HCT116 (cell line): ENCODE results near the gene LDLRAD4. TPM values are rescaled to one million over a fixed set of nuclear protein-coding genes. Genes with fewer than 3 reads are reported as not detected.

Experiments
- ATAC-seq: fragments of 200-7000 bp; cut with Tn5 transposase; 2 replicates; pipeline ENCODE4 v1.9.1; 2020; ENCODE audit warnings: mild to moderate bottlenecking, moderate library complexity
- BruUV-seq: library from RNA; stranded (reverse); fragments of 400-500 nt; replicated peaks from 2 replicates; lab custom pipeline; 2021; lab: Mats Ljungman, UMichigan
- CTCF ChIA-PET: fragments of 300-600 bp; sonication (Branson Sonifier 250); formaldehyde crosslinking; loops from one replicate; lab custom pipeline; 2021; ENCODE audit warnings: antibody characterized with exemption; lab: Charles Lee
- POLR2A ChIA-PET: fragments of 300-600, 350-600 bp; sonication (Branson Sonifier 250); formaldehyde crosslinking; loops from one replicate; lab custom pipeline; 2021; ENCODE audit warnings: antibody characterized with exemption; lab: Charles Lee
- RAD21 ChIA-PET, 2 experiments: fragments of 300-600 bp; sonication (Branson Sonifier 250); formaldehyde crosslinking; loops; one replicate each; lab custom pipeline; 2023; ENCODE audit warnings: low total read pairs in 2 of 2; ENCODE audit not compliant: uncharacterized antibody in 2 of 2, unreplicated experiment in 2 of 2, low non-redundant PET in 1 of 2; lab: Charles Lee
- DNase-seq: peaks from one replicate; pipeline ENCODE4 v3.0.0-alpha.2; 2010; ENCODE audit warnings: low read depth, low spot score
- H2AFZ ChIP-seq: fragments of 200-600 bp; shearing (Covaris generic), sonication (generic); 2 replicates; pipeline ENCODE4 v1.6.1; 2017; ENCODE audit warnings: low read depth, mixed run types, mixed read lengths, antibody characterized with exemption, low read length; ENCODE audit not compliant: poor library complexity, severe bottlenecking
- H3K27ac ChIP-seq: 2 replicates; pipeline ENCODE4 v1.5.1; 2012; ENCODE audit warnings: low read depth, low read length
- H3K27me3 ChIP-seq: fragments of 200-600 bp; sonication (generic); 2 replicates; pipeline ENCODE4 v1.6.1; 2016; ENCODE audit warnings: mixed run types, low read length, mixed read lengths; ENCODE audit not compliant: insufficient read depth
- H3K36me3 ChIP-seq, 2 experiments: fragments of 200-500 bp in 1 of 2; fragments of 200-600 bp in 1 of 2; sonication (Bioruptor generic) in 1 of 2; sonication (generic) in 1 of 2; 2 replicates each; pipeline versions ENCODE4 v1.5.1 to v1.6.1; 2014 to 2016; ENCODE audit warnings: low read length in 2 of 2, inconsistent platforms in 1 of 2, mixed read lengths in 1 of 2, mixed run types in 1 of 2; ENCODE audit not compliant: insufficient read depth in 2 of 2, control insufficient read depth in 1 of 2
- H3K4me1 ChIP-seq, 2 experiments: fragments of 200-600 bp in 1 of 2; sonication (generic) in 1 of 2; 2 replicates each; pipeline versions ENCODE4 v1.5.1 to v1.6.1; 2012 to 2017; ENCODE audit warnings: low read length in 2 of 2, inconsistent platforms in 1 of 2, mild to moderate bottlenecking in 1 of 2, mixed read lengths in 1 of 2, mixed run types in 1 of 2, moderate library complexity in 1 of 2; ENCODE audit not compliant: insufficient read depth in 2 of 2, control insufficient read depth in 1 of 2
- H3K4me2 ChIP-seq: fragments of 200-600 bp; sonication (generic); 2 replicates; pipeline ENCODE4 v1.6.1; 2017; ENCODE audit warnings: mixed run types, low read length, mixed read lengths
- H3K4me3 ChIP-seq, 2 experiments: fragments of 200-600 bp in 1 of 2; sonication (generic) in 1 of 2; replicated peaks in 1 of 2; 2 replicates each; pipeline ENCODE4 v1.5.1; 2011 to 2016; ENCODE audit warnings: low read length in 2 of 2, control low read depth in 1 of 2, low read depth in 1 of 2, mild to moderate bottlenecking in 1 of 2, mixed read lengths in 1 of 2, mixed run types in 1 of 2
- H3K79me2 ChIP-seq: fragments of 200-600 bp; sonication (generic); 2 replicates; pipeline ENCODE4 v1.6.1; 2017; ENCODE audit warnings: mild to moderate bottlenecking, mixed run types, low read length, moderate library complexity, mixed read lengths; ENCODE audit not compliant: insufficient read depth
- H3K9ac ChIP-seq: fragments of 200-600 bp; sonication (generic); 2 replicates; pipeline ENCODE4 v1.6.1; 2016; ENCODE audit warnings: low read length, mixed read lengths
- H3K9me2 ChIP-seq: fragments of 200-600 bp; sonication (generic), shearing (Covaris generic); 2 replicates; pipeline ENCODE4 v1.6.1; 2017; ENCODE audit warnings: mixed run types, mild to moderate bottlenecking, moderate library complexity; ENCODE audit not compliant: insufficient read depth
- H3K9me3 ChIP-seq, 2 experiments: fragments of 200-500 bp in 1 of 2; fragments of 200-600 bp in 1 of 2; sonication (Bioruptor generic) in 1 of 2; sonication (generic) in 1 of 2; 2 replicates each; pipeline ENCODE4 v1.6.1; 2014 to 2017; ENCODE audit warnings: low read length in 2 of 2, mixed read lengths in 2 of 2, inconsistent platforms in 1 of 2, low read depth in 1 of 2, mild to moderate bottlenecking in 1 of 2, mixed run types in 1 of 2, moderate library complexity in 1 of 2; ENCODE audit not compliant: control insufficient read depth in 1 of 2, insufficient read depth in 1 of 2
- H4K20me1 ChIP-seq: fragments of 200-600 bp; sonication (generic), shearing (Covaris generic); 2 replicates; pipeline ENCODE4 v1.6.1; 2017; ENCODE audit warnings: mixed run types, mild to moderate bottlenecking, moderate library complexity; ENCODE audit not compliant: insufficient read depth
- ELF1 ChIP-seq: IDR thresholded peaks from 2 replicates; pipeline ENCODE4 v1.6.1; 2012; ENCODE audit warnings: low read depth, borderline replicate concordance
- FOSL1 ChIP-seq: IDR thresholded peaks from 2 replicates; pipeline ENCODE4 v1.6.1; 2012; ENCODE audit warnings: low read depth
- JUND ChIP-seq: IDR thresholded peaks from 2 replicates; pipeline ENCODE4 v1.6.1; 2012
- POLR2A ChIP-seq: IDR thresholded peaks from 2 replicates; pipeline ENCODE4 v1.7.0; 2011; ENCODE audit warnings: borderline replicate concordance; ENCODE audit not compliant: insufficient read depth, insufficient read length; ENCODE audit errors: extremely low read depth
- POLR2AphosphoS5 ChIP-seq: IDR thresholded peaks from 2 replicates; pipeline ENCODE4 v1.6.1; 2011; ENCODE audit warnings: mild to moderate bottlenecking, low read depth, low read length, moderate library complexity
- RAD21 ChIP-seq: IDR thresholded peaks from 2 replicates; pipeline ENCODE4 v1.6.1; 2012; ENCODE audit warnings: low read depth, mild to moderate bottlenecking
- SIN3A ChIP-seq: IDR thresholded peaks from 2 replicates; pipeline ENCODE4 v1.6.1; 2012; ENCODE audit warnings: low read depth
- SP1 ChIP-seq: IDR thresholded peaks from 2 replicates; pipeline ENCODE4 v1.6.1; 2012; ENCODE audit warnings: low read depth
- SRF ChIP-seq: IDR thresholded peaks from 2 replicates; pipeline ENCODE4 v1.6.1; 2012; ENCODE audit warnings: low read depth
- ZFX ChIP-seq: fragments of 450-650 bp; IDR thresholded peaks from 2 replicates; pipeline ENCODE4 v1.6.1; 2017
- intact Hi-C: fragments of 100-400 bp; cut with micrococcal nuclease; formaldehyde crosslinking; loops from 2 replicates; pipeline ENCODE4 v1.10.0; 2022
- total RNA-seq: library from RNA; stranded (reverse); gene quantifications from one replicate; pipeline ENCODE4 v1.2.1, GENCODE V29; 2021; ENCODE audit not compliant: unreplicated experiment
- TF ChIP-seq, protein P1 (sequence below): IDR thresholded peaks from 2 replicates; pipeline ENCODE4 v1.6.1; 2012; ENCODE audit warnings: low read depth
- TF ChIP-seq, protein P2 (sequence below), 3 experiments: fragments of 200-600 bp in 1 of 3; sonication (generic) in 1 of 3; IDR thresholded peaks in 2 of 3; conservative IDR thresholded peaks in 1 of 3; 2 replicates each; pipeline ENCODE4 v1.5.1; 2012 to 2017; ENCODE audit warnings: low read depth in 2 of 3, low read length in 2 of 3, antibody characterized with exemption in 1 of 3, borderline replicate concordance in 1 of 3, control low read depth in 1 of 3, mild to moderate bottlenecking in 1 of 3, mixed read lengths in 1 of 3, mixed run types in 1 of 3, moderate library complexity in 1 of 3; ENCODE audit not compliant: insufficient read depth in 1 of 3
- TF ChIP-seq, protein P3 (sequence below): IDR thresholded peaks from 2 replicates; pipeline ENCODE4 v1.6.1; 2011; ENCODE audit warnings: mild to moderate bottlenecking, low read length, moderate library complexity; ENCODE audit not compliant: insufficient replicate concordance; ENCODE audit errors: extremely low read depth
- TF ChIP-seq, protein P4 (sequence below): IDR thresholded peaks from 2 replicates; pipeline ENCODE4 v1.6.1; 2012
- TF ChIP-seq, protein P5 (sequence below): IDR thresholded peaks from 2 replicates; pipeline ENCODE4 v1.6.1; 2012

LDLRAD4 gene
- total RNA-seq, 1 experiment from 2014 or later: 1.2 TPM

DNA sequence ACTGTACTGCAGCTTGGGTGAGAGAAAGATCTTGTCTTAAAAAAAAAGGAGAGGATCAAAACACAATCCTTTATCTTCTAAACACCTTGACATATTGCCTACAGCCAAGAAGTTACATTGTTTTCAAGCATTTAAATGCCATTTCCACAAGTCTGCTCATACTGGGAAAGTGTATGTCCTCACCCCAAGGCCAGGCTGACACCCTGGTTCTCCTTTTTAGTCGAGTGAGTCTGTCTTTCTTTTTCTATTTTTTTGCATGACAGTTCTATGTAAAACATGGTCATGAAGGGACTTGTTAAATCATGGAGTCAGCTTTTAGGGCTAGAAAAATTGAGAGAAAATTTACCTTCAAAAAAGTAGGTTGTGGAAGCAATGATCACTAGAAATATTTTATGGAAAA is 274.5 kb downstream of the LDLRAD4 start (continued):
- TF ChIP-seq, protein P1, sequence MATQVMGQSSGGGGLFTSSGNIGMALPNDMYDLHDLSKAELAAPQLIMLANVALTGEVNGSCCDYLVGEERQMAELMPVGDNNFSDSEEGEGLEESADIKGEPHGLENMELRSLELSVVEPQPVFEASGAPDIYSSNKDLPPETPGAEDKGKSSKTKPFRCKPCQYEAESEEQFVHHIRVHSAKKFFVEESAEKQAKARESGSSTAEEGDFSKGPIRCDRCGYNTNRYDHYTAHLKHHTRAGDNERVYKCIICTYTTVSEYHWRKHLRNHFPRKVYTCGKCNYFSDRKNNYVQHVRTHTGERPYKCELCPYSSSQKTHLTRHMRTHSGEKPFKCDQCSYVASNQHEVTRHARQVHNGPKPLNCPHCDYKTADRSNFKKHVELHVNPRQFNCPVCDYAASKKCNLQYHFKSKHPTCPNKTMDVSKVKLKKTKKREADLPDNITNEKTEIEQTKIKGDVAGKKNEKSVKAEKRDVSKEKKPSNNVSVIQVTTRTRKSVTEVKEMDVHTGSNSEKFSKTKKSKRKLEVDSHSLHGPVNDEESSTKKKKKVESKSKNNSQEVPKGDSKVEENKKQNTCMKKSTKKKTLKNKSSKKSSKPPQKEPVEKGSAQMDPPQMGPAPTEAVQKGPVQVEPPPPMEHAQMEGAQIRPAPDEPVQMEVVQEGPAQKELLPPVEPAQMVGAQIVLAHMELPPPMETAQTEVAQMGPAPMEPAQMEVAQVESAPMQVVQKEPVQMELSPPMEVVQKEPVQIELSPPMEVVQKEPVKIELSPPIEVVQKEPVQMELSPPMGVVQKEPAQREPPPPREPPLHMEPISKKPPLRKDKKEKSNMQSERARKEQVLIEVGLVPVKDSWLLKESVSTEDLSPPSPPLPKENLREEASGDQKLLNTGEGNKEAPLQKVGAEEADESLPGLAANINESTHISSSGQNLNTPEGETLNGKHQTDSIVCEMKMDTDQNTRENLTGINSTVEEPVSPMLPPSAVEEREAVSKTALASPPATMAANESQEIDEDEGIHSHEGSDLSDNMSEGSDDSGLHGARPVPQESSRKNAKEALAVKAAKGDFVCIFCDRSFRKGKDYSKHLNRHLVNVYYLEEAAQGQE: no peak
- no peak for TF ChIP-seq RAD21

DNA sequence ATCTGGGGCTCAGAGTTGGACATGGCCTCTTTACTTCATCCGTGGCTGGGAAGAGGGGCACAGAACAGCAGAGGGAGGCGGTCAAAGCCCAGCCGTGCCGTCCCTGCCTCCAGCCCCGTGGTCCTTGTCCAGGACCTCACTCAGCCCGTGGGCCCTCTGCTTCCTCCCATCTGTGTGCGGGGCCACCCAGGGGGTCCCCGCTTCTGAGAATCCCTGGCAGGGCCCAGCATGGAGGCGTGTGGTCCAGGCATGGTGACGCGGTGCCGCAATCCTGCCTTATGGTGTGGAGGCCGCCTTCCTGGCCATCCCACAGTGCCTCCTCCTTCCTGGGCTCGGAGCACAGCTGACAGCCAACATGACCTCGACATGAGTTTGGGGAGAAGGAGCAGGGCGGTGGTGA is 275.2 kb downstream of the LDLRAD4 start:
- intact Hi-C loops: no loop called here
- Histone ChIP-seq H3K27ac (no peak overlapping the region), H2AFZ (no peak overlapping the region), H3K9me2 (no peaks in the 10 kb centered on the region), H4K20me1 (no peaks in the 10 kb centered on the region), H3K36me3 (no peaks in the 10 kb centered on the region), H3K79me2 (no peaks in the 10 kb centered on the region), H3K9ac (no peak overlapping the region), H3K27me3 (peaks cover 3% of the 10 kb centered on the region; the same call in 1 of the 2 replicates), H3K9me3 (peaks cover 0 to 1% of the 10 kb centered on the region in 2 experiments; a peak in 2 of 4 replicates), H3K4me2 (no peak overlapping the region), H3K4me3 (no peak overlapping the region), H3K4me1 (no peaks in the 10 kb centered on the region)
- POLR2A ChIA-PET: no interaction called here
- TF ChIP-seq FOSL1: no peak
- TF ChIP-seq RAD21: no peak
- TF ChIP-seq, protein P2, sequence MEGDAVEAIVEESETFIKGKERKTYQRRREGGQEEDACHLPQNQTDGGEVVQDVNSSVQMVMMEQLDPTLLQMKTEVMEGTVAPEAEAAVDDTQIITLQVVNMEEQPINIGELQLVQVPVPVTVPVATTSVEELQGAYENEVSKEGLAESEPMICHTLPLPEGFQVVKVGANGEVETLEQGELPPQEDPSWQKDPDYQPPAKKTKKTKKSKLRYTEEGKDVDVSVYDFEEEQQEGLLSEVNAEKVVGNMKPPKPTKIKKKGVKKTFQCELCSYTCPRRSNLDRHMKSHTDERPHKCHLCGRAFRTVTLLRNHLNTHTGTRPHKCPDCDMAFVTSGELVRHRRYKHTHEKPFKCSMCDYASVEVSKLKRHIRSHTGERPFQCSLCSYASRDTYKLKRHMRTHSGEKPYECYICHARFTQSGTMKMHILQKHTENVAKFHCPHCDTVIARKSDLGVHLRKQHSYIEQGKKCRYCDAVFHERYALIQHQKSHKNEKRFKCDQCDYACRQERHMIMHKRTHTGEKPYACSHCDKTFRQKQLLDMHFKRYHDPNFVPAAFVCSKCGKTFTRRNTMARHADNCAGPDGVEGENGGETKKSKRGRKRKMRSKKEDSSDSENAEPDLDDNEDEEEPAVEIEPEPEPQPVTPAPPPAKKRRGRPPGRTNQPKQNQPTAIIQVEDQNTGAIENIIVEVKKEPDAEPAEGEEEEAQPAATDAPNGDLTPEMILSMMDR (IDR thresholded peaks at IDR 0.05 in 2 of 3, conservative IDR thresholded peaks at IDR 0.05 in 1 of 3; ENCODE audit: borderline replicate concordance in 1 of 3, insufficient read depth in 1 of 3, low read depth in 2 of 3, low read length in 2 of 3): no peak
- TF ChIP-seq SRF: no peak
- TF ChIP-seq POLR2A: no peak
- TF ChIP-seq, protein P3, sequence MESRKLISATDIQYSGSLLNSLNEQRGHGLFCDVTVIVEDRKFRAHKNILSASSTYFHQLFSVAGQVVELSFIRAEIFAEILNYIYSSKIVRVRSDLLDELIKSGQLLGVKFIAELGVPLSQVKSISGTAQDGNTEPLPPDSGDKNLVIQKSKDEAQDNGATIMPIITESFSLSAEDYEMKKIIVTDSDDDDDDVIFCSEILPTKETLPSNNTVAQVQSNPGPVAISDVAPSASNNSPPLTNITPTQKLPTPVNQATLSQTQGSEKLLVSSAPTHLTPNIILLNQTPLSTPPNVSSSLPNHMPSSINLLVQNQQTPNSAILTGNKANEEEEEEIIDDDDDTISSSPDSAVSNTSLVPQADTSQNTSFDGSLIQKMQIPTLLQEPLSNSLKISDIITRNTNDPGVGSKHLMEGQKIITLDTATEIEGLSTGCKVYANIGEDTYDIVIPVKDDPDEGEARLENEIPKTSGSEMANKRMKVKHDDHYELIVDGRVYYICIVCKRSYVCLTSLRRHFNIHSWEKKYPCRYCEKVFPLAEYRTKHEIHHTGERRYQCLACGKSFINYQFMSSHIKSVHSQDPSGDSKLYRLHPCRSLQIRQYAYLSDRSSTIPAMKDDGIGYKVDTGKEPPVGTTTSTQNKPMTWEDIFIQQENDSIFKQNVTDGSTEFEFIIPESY: no peak
- TF ChIP-seq POLR2AphosphoS5: no peak
- TF ChIP-seq JUND: no peak
- no peak for TF ChIP-seq SP1
- no peak for TF ChIP-seq SIN3A
- TF ChIP-seq, protein P4, sequence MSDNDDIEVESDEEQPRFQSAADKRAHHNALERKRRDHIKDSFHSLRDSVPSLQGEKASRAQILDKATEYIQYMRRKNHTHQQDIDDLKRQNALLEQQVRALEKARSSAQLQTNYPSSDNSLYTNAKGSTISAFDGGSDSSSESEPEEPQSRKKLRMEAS: no peak
- TF ChIP-seq ZFX: no peak
- no peak for TF ChIP-seq ELF1
- TF ChIP-seq, protein P5, sequence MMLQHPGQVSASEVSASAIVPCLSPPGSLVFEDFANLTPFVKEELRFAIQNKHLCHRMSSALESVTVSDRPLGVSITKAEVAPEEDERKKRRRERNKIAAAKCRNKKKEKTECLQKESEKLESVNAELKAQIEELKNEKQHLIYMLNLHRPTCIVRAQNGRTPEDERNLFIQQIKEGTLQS: no peak
- no TSS peak for BruUV-seq
- no peak for ATAC-seq
- no peak for DNase-seq
- CTCF ChIA-PET: no interaction called here
- RAD21 ChIA-PET: no interaction called here
